Activated B cell treated with CpG ODN at 0.5 μM for 24 hours (primary cell): ENCODE results near the gene TM9SF2. TPM values are rescaled to one million over a fixed set of nuclear protein-coding genes. Genes with fewer than 3 reads are reported as not detected.
A peak's percentile ranks its signal among the peaks of the same experiment; 100 is the strongest.

ENCODE experiments used
- ATAC-seq: fragments of 200-7000 bp; cut with Tn5 transposase; one replicate; pipeline ENCODE4 v1.10.0; 2021; ENCODE audit warnings: low read depth, mild to moderate bottlenecking, moderate library complexity
- CTCF ChIA-PET: fragments of 350-600 bp; sonication (Branson Sonifier 250); formaldehyde crosslinking; loops from one replicate; lab custom pipeline; 2021; ENCODE audit warnings: antibody characterized with exemption; lab: Charles Lee
- POLR2A ChIA-PET: fragments of 350-600 bp; sonication (Branson Sonifier 250); formaldehyde crosslinking; loops from one replicate; lab custom pipeline; 2021; ENCODE audit warnings: antibody characterized with exemption; lab: Charles Lee
- DNase-seq: peaks from one replicate; pipeline ENCODE4 v3.0.0; 2022
- H3K27ac Mint-ChIP-seq: one replicate; pipeline ENCODE4 v1.8.0; 2020; ENCODE audit warnings: mixed read lengths
- H3K27me3 Mint-ChIP-seq: one replicate; pipeline ENCODE4 v1.8.0; 2021; ENCODE audit warnings: mixed read lengths
- H3K36me3 Mint-ChIP-seq: one replicate; pipeline ENCODE4 v1.8.0; 2021; ENCODE audit warnings: low read depth, mixed read lengths
- H3K4me1 Mint-ChIP-seq: one replicate; pipeline ENCODE4 v1.8.0; 2021; ENCODE audit warnings: mixed read lengths
- H3K4me3 Mint-ChIP-seq: one replicate; pipeline ENCODE4 v1.8.0; 2020; ENCODE audit warnings: mild to moderate bottlenecking, mixed read lengths
- H3K9me3 Mint-ChIP-seq: one replicate; pipeline ENCODE4 v1.8.0; 2020; ENCODE audit warnings: mixed read lengths
- CTCF ChIP-seq: fragments of 200-600 bp; IDR thresholded peaks from one replicate; pipeline ENCODE4 v1.8.0; 2022; ENCODE audit warnings: antibody characterized with exemption, mild to moderate bottlenecking
- intact Hi-C: fragments of 100-400 bp; cut with micrococcal nuclease; formaldehyde crosslinking; loops from one replicate; pipeline ENCODE4 v1.15.1; 2024
- total RNA-seq: library from RNA; stranded (reverse); gene quantifications from 2 replicates; pipeline ENCODE4 v1.2.3, GENCODE V29; 2022

TM9SF2 gene
- total RNA-seq, 1 donor from 2014 or later: 76.0 TPM

GRCh38 chr13:99527301-99527700 is 26.0 kb downstream of the TM9SF2 start:
- H3K36me3 Mint-ChIP-seq: peaks cover 80% of the 10 kb centered on the region
- DNase-seq (no peak), ATAC-seq (no peak)
- H3K27ac Mint-ChIP-seq: no peak overlapping the region
- H3K9me3 Mint-ChIP-seq: no peaks in the 10 kb centered on the region
- ChIA-PET CTCF (interaction anchor here (0.8 to 2.4 kb wide), 8 partner anchors 14 to 988 kb away, joined by 3 to 16 read pairs (median 4); no protein-coding TSS in a partner anchor), POLR2A (no interaction called here)
- intact Hi-C loops: no loop called here
- no peaks in the 10 kb centered on the region for H3K27me3 Mint-ChIP-seq
- no peak overlapping the region for H3K4me3 Mint-ChIP-seq
- no peak for TF ChIP-seq CTCF
- H3K4me1 Mint-ChIP-seq: peaks cover 16% of the 10 kb centered on the region

GRCh38 chr13:99528547-99528946 is 27.3 kb downstream of the TM9SF2 start:
- intact Hi-C loops: loop anchor here (1.0 to 2.0 kb wide), 5 partner anchors 86 to 986 kb away; no protein-coding TSS in a partner anchor
- DNase-seq (no peak), ATAC-seq (peak; percentile 79)
- Mint-ChIP-seq H3K4me1 (peaks cover 16% of the 10 kb centered on the region), H3K36me3 (peaks cover 76% of the 10 kb centered on the region), H3K27ac (no peak overlapping the region), H3K9me3 (no peaks in the 10 kb centered on the region), H3K27me3 (no peaks in the 10 kb centered on the region), H3K4me3 (no peak overlapping the region)
- CTCF ChIA-PET: interaction anchor here (0.6 to 2.4 kb wide), 9 partner anchors 15 to 986 kb away, joined by 3 to 16 read pairs (median 4); no protein-coding TSS in a partner anchor
- POLR2A ChIA-PET: no interaction called here
- TF ChIP-seq CTCF: no peak

DNA sequence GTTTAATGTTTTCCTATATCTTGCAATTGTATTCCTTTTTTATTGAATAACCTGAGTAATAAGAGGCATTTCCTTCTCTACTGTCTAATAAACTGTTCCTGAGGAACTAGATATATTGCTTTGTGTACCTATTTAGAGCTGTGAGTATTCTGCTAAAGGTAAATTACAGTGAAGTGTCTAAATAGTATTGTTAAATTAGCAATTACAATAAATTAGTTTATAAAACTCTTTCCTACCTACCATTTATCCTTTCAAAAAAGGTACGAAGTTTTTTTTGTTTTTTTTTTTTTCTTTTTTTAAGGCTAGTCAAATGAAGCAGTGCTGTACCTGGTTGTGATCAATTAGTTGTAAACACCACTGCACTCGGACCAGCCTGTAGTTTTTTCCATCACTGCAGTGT is 34.8 kb downstream of the TM9SF2 start:
- no peak for ATAC-seq

DNA sequence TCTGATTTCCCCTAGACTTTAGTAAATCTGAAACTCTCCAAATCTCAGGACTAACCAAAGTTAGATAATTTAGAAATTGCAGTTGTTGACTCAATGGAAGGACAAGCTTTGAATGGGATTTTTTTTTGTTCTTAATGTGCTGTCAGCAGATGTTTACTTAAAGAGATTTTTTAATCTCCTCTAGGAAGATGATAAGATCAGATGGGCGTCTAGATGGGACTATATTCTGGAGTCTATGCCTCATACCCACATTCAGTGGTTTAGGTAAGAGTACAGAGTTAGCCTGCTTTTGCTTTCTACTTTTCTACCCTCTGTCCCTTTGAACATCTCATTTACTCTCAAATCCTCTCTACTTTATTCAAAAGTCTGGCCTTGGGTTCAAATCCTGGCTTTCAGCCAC is 39.3 kb downstream of the TM9SF2 start:
- POLR2A ChIA-PET: interaction anchor here (0.6 to 1.6 kb wide), 2 partner anchors 39 to 546 kb away, joined by 4 to 11 read pairs; no protein-coding TSS in a partner anchor

More for the DNA sequence above, 34.8 kb downstream of the TM9SF2 start:
- H3K9me3 Mint-ChIP-seq: no peaks in the 10 kb centered on the region
- no peak overlapping the region for H3K27ac Mint-ChIP-seq
- H3K36me3 Mint-ChIP-seq: peaks cover 60% of the 10 kb centered on the region
- ChIA-PET POLR2A (no interaction called here), CTCF (interaction anchor here (0.8 kb wide), 1 partner anchor 31 kb away, joined by 3 read pairs; no protein-coding TSS in a partner anchor)
- no peak for TF ChIP-seq CTCF
- peaks cover 10% of the 10 kb centered on the region for H3K4me1 Mint-ChIP-seq
- intact Hi-C loops: no loop called here
- no peak for DNase-seq
- no peak overlapping the region for H3K4me3 Mint-ChIP-seq
- H3K27me3 Mint-ChIP-seq: no peaks in the 10 kb centered on the region

More for the DNA sequence above, 39.3 kb downstream of the TM9SF2 start:
- CTCF ChIA-PET: interaction anchor here (0.7 to 1.3 kb wide), 3 partner anchors 34 to 71 kb away, joined by 3 to 4 read pairs (median 4); no protein-coding TSS in a partner anchor
- no peak for ATAC-seq
- peak overlapping the region; percentile 84 for H3K27ac Mint-ChIP-seq
- H3K4me1 Mint-ChIP-seq: peaks cover 44% of the 10 kb centered on the region
- H3K27me3 Mint-ChIP-seq: no peaks in the 10 kb centered on the region
- no peak overlapping the region for H3K4me3 Mint-ChIP-seq
- H3K36me3 Mint-ChIP-seq: peaks cover 72% of the 10 kb centered on the region
- intact Hi-C loops: loop anchor here (5.0 kb wide), 2 partner anchors 98 to 338 kb away; partner anchors contain the start of gene UBAC2
- no peak for DNase-seq
- no peak for TF ChIP-seq CTCF
- no peaks in the 10 kb centered on the region for H3K9me3 Mint-ChIP-seq
